HL-60 (cell line): ENCODE results near the gene AP2A2.

Experiments
- GABPA ChIP-seq: IDR thresholded peaks from 2 replicates; pipeline ENCODE4 v1.6.1; 2012; ENCODE audit warnings: low read depth
- POLR2AphosphoS5 ChIP-seq: IDR thresholded peaks from 2 replicates; pipeline ENCODE4 v1.6.1; 2012; ENCODE audit warnings: low read depth
- REST ChIP-seq: IDR thresholded peaks from 2 replicates; pipeline ENCODE4 v1.6.1; 2012; ENCODE audit warnings: low read depth; ENCODE audit not compliant: insufficient replicate concordance
- SPI1 ChIP-seq: IDR thresholded peaks from 2 replicates; pipeline ENCODE4 v1.6.1; 2012; ENCODE audit warnings: low read depth, mild to moderate bottlenecking, borderline replicate concordance
- TF ChIP-seq, protein P1 (sequence below): IDR thresholded peaks from one replicate; pipeline ENCODE4 v1.5.1; 2011; ENCODE audit warnings: low read length, control low read depth, inconsistent platforms; ENCODE audit not compliant: insufficient read depth

- TF ChIP-seq, protein P1, sequence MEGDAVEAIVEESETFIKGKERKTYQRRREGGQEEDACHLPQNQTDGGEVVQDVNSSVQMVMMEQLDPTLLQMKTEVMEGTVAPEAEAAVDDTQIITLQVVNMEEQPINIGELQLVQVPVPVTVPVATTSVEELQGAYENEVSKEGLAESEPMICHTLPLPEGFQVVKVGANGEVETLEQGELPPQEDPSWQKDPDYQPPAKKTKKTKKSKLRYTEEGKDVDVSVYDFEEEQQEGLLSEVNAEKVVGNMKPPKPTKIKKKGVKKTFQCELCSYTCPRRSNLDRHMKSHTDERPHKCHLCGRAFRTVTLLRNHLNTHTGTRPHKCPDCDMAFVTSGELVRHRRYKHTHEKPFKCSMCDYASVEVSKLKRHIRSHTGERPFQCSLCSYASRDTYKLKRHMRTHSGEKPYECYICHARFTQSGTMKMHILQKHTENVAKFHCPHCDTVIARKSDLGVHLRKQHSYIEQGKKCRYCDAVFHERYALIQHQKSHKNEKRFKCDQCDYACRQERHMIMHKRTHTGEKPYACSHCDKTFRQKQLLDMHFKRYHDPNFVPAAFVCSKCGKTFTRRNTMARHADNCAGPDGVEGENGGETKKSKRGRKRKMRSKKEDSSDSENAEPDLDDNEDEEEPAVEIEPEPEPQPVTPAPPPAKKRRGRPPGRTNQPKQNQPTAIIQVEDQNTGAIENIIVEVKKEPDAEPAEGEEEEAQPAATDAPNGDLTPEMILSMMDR, result no peak
- TF ChIP-seq POLR2AphosphoS5 (peak; percentile 19; the same call in 1 of the 2 replicates), GABPA (peak; percentile 88), REST (no peak), SPI1 (no peak)
Observed at GRCh38 chr11:910589-911030, 15.1 kb upstream of the AP2A2 start, which contains the start of gene CHID1.
